ENCODE results near the gene TNFSF11.

- TF ChIP-seq, protein P1, sequence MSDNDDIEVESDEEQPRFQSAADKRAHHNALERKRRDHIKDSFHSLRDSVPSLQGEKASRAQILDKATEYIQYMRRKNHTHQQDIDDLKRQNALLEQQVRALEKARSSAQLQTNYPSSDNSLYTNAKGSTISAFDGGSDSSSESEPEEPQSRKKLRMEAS (IDR thresholded peaks at IDR 0.05) = no peak
- TF ChIP-seq, protein P2, sequence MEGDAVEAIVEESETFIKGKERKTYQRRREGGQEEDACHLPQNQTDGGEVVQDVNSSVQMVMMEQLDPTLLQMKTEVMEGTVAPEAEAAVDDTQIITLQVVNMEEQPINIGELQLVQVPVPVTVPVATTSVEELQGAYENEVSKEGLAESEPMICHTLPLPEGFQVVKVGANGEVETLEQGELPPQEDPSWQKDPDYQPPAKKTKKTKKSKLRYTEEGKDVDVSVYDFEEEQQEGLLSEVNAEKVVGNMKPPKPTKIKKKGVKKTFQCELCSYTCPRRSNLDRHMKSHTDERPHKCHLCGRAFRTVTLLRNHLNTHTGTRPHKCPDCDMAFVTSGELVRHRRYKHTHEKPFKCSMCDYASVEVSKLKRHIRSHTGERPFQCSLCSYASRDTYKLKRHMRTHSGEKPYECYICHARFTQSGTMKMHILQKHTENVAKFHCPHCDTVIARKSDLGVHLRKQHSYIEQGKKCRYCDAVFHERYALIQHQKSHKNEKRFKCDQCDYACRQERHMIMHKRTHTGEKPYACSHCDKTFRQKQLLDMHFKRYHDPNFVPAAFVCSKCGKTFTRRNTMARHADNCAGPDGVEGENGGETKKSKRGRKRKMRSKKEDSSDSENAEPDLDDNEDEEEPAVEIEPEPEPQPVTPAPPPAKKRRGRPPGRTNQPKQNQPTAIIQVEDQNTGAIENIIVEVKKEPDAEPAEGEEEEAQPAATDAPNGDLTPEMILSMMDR (IDR thresholded peaks at IDR 0.05; ENCODE audit: low read depth, low read length, missing input control) = no peak
- no peak for TF ChIP-seq JUND (IDR thresholded peaks at IDR 0.05)
- TF ChIP-seq TAF1 (conservative IDR thresholded peaks at IDR 0.05) = no peak
- no peak for TF ChIP-seq YY1 (IDR thresholded peaks at IDR 0.05)
- TF ChIP-seq FOXA1 (IDR thresholded peaks at IDR 0.05) = no peak
- TF ChIP-seq SP1 (IDR thresholded peaks at IDR 0.05) = no peak
- TF ChIP-seq ZBTB33 (IDR thresholded peaks at IDR 0.05) = no peak
- TF ChIP-seq ATF3 (IDR thresholded peaks at IDR 0.05) = no peak
- no peak for TF ChIP-seq GABPA (IDR thresholded peaks at IDR 0.05 in 1 of 2, conservative IDR thresholded peaks at IDR 0.05 in 1 of 2)
- no peak for TF ChIP-seq REST (IDR thresholded peaks at IDR 0.05)
Observed at GRCh38 chr13:42597505-42597904, 23.6 kb downstream of the TNFSF11 start.
